Neuronal stem cell (in vitro differentiated cells): ENCODE measurements around the gene SCYGR1.
A peak's percentile ranks its signal among the peaks of the same experiment; 100 is the strongest.

Experiments
- DNase-seq: peaks from one replicate; pipeline ENCODE4 v3.0.0-alpha.2; 2013; ENCODE audit warnings: low spot score
- H2AFZ ChIP-seq: one replicate; pipeline ENCODE4 v1.6.1; 2013; ENCODE audit warnings: mild to moderate bottlenecking, low read length, inconsistent platforms
- H2AK5ac ChIP-seq: 2 replicates; pipeline ENCODE4 v1.6.1; 2013; ENCODE audit warnings: low read depth, mild to moderate bottlenecking, inconsistent platforms, low read length, moderate library complexity, mixed read lengths
- H2BK120ac ChIP-seq: 2 replicates; pipeline ENCODE4 v1.6.1; 2013; ENCODE audit warnings: low read depth, mild to moderate bottlenecking, inconsistent platforms, low read length, moderate library complexity, mixed read lengths
- H2BK12ac ChIP-seq: one replicate; pipeline ENCODE4 v1.6.1; 2013; ENCODE audit warnings: low read length, inconsistent platforms
- H2BK15ac ChIP-seq: 2 replicates; pipeline ENCODE4 v1.6.1; 2013; ENCODE audit warnings: mild to moderate bottlenecking, low read length, inconsistent platforms, mixed read lengths
- H2BK5ac ChIP-seq: one replicate; pipeline ENCODE4 v1.6.1; 2013; ENCODE audit warnings: inconsistent platforms, mild to moderate bottlenecking, low read length, moderate library complexity
- H3K14ac ChIP-seq: one replicate; pipeline ENCODE4 v1.6.1; 2013; ENCODE audit warnings: low read length, inconsistent platforms
- H3K18ac ChIP-seq: 2 replicates; pipeline ENCODE4 v1.6.1; 2013; ENCODE audit warnings: low read length, inconsistent platforms
- H3K23ac ChIP-seq: 2 replicates; pipeline ENCODE4 v1.6.1; 2013; ENCODE audit warnings: low read depth, mild to moderate bottlenecking, mixed read lengths, low read length, inconsistent platforms; ENCODE audit not compliant: poor library complexity
- H3K27ac ChIP-seq: replicated peaks from 3 replicates; pipeline ENCODE4 v1.5.1; 2013; ENCODE audit warnings: low read length, inconsistent platforms
- H3K27me3 ChIP-seq, 3 experiments: 2 replicates each; pipeline ENCODE4 v1.6.1; 2013; ENCODE audit warnings: low read length in 3 of 3, mild to moderate bottlenecking in 2 of 3, inconsistent platforms in 1 of 3, low read depth in 1 of 3, mixed read lengths in 1 of 3, moderate library complexity in 1 of 3; ENCODE audit not compliant: control insufficient read depth in 3 of 3, insufficient read depth in 3 of 3
- H3K36me3 ChIP-seq, 2 donors: replicated peaks in 1 of 2; 2 replicates each; pipeline ENCODE4 v1.6.1; 2013; ENCODE audit warnings: low read length in 2 of 2; ENCODE audit not compliant: control insufficient read depth in 2 of 2, insufficient read depth in 2 of 2
- H3K4ac ChIP-seq: 2 replicates; pipeline ENCODE4 v1.6.1; 2013; ENCODE audit warnings: inconsistent platforms, mild to moderate bottlenecking, low read length, moderate library complexity
- H3K4me1 ChIP-seq, 2 donors: 1 replicate in 1 of 2; 2 replicates in 1 of 2; pipeline ENCODE4 v1.6.1; 2013; ENCODE audit warnings: low read length in 2 of 2, low read depth in 1 of 2; ENCODE audit not compliant: control insufficient read depth in 2 of 2, insufficient read depth in 1 of 2
- H3K4me2 ChIP-seq: one replicate; pipeline ENCODE4 v1.6.1; 2013; ENCODE audit warnings: mild to moderate bottlenecking, low read length, inconsistent platforms; ENCODE audit not compliant: insufficient read depth, poor library complexity, severe bottlenecking
- H3K4me3 ChIP-seq, 2 donors: 2 replicates each; pipeline ENCODE4 v1.5.1; 2013; ENCODE audit warnings: low read length in 2 of 2, mild to moderate bottlenecking in 2 of 2, inconsistent platforms in 1 of 2, moderate library complexity in 1 of 2
- H3K79me1 ChIP-seq: one replicate; pipeline ENCODE4 v1.6.1; 2013; ENCODE audit warnings: low read depth, mild to moderate bottlenecking, inconsistent platforms, low read length, moderate library complexity
- H3K9ac ChIP-seq: one replicate; pipeline ENCODE4 v1.6.1; 2013; ENCODE audit warnings: mild to moderate bottlenecking, low read depth, low read length, inconsistent platforms; ENCODE audit not compliant: poor library complexity
- H3K9me3 ChIP-seq, 2 donors: replicated peaks in 1 of 2; 2 replicates each; pipeline versions ENCODE3 to v1.6.1; 2013; ENCODE audit warnings: low read length in 2 of 2, mild to moderate bottlenecking in 2 of 2, inconsistent platforms in 1 of 2, low read depth in 1 of 2, mixed read lengths in 1 of 2, moderate library complexity in 1 of 2; ENCODE audit not compliant: control insufficient read depth in 2 of 2, insufficient read depth in 1 of 2
- H4K8ac ChIP-seq: one replicate; pipeline ENCODE4 v1.6.1; 2013; ENCODE audit warnings: low read depth, mild to moderate bottlenecking, inconsistent platforms, low read length, moderate library complexity
- H4K91ac ChIP-seq: one replicate; pipeline ENCODE4 v1.6.1; 2013; ENCODE audit warnings: low read length, low read depth, mild to moderate bottlenecking, inconsistent platforms; ENCODE audit not compliant: poor library complexity
- WGBS, 2 donors: extraction: QIAGEN DNeasy Blood & Tissue Kit; methylation state at CpG; one replicate each; pipeline ENCODE4 v1.1.7; 2013; ENCODE audit warnings: missing lambda C conversion rate in 2 of 2, mixed read lengths in 1 of 2; ENCODE audit not compliant: insufficient read length in 2 of 2, insufficient replicate concordance in 1 of 2; ENCODE audit errors: extremely low coverage in 2 of 2; 5-methylcytosine and 5-hydroxymethylcytosine counted together

Gene SCYGR1

DNA sequence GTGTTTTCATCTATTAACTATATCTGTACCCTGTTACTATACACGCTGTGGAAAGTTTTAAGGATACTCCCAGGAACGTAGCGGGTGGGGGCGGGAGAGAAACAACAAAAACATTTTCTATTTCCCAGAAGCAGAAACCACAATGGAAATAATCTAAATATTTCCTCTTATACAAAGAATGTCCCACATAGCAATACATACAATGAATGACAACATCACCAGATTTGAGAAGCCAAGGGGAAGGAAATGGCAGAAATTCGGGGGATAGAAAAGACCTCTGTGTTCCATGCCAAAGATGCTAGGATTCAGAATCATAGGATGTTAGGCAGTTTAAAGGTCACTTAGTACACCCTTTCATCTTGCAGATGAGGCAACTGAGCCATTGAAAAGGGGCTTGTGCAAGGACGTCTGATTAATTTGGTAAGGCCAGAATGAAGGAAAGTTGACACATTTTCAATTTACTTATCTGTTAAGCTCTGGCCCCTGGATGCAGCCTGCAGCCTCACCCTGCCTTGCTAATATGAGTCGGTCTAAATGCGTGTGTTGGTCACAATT, 41.1 kb upstream of the SCYGR1 start:
- no peaks in the 10 kb centered on the region for H3K36me3 ChIP-seq
- no peak overlapping the region for H3K18ac ChIP-seq
- no peak overlapping the region for H4K91ac ChIP-seq
- no peak overlapping the region for H3K27ac ChIP-seq
- H3K23ac ChIP-seq, result no peak overlapping the region
- H3K4me1 ChIP-seq, result no peaks in the 10 kb centered on the region
- DNase-seq, result no peak
- H3K9ac ChIP-seq, result no peak overlapping the region
- no peak overlapping the region for H2BK12ac ChIP-seq
- no peak overlapping the region for H3K4me2 ChIP-seq
- no peak overlapping the region for H2BK120ac ChIP-seq
- no peak overlapping the region for H2AFZ ChIP-seq
- no peak overlapping the region for H2AK5ac ChIP-seq
- no peak overlapping the region for H3K4ac ChIP-seq
- H3K79me1 ChIP-seq, result peaks cover 2% of the 10 kb centered on the region
- no peak overlapping the region for H3K4me3 ChIP-seq
- WGBS, 2 donors, result no CpG with 5 or more reads among the region's 8 CpGs
- no peak overlapping the region for H2BK15ac ChIP-seq
- no peak overlapping the region for H4K8ac ChIP-seq
- peaks cover 0 to 7% of the 10 kb centered on the region in 2 donors for H3K9me3 ChIP-seq
- H3K27me3 ChIP-seq, result peaks cover 0 to 3% (median 0%) of the 10 kb centered on the region in 3 experiments
- H3K14ac ChIP-seq, result no peak overlapping the region
- H2BK5ac ChIP-seq, result no peak overlapping the region

DNA sequence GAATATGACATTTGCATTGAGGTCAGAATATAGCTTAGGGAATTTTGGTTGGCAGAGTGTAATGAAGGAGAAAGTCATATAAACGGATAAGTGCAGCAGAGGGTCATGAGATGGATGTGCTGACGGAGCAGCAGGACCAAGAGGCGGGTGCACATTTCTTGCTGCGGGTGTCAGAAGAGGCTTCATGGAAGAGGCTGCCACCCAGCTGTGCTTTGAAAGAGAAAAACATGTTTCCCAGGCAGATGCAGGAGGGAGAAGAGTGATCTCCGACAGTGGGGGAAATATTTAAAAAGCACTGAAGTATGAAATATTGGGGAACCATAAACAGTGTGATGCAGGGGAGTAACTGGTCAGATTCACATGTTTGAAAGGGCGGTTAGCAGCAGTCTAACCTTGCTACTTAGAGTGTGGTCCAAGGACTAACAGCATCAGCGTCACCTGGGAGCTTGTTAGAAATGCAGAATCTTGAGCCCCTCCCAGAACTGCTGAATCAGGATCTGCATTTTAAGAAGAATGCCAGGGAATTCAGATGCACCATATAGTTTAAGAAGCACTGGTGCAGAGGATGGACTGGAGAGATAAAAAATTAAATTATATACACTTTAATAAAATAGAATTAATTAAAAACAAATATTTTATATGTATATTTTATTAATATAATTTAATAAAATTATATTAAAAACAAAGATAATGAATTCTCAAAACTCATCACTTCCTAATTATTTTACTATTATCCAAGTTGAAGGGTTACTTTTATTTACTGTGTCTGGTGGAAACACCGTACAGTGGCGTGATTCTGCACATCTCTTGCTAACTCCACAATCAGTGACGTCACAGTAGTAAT, 36.1 kb upstream of the SCYGR1 start:
- Histone ChIP-seq H2AK5ac (no peak overlapping the region), H2BK5ac (no peak overlapping the region), H3K27me3 (no peaks in the 10 kb centered on the region), H3K36me3 (no peaks in the 10 kb centered on the region), H4K91ac (no peak overlapping the region), H3K4ac (no peak overlapping the region), H3K4me2 (no peak overlapping the region), H3K79me1 (no peaks in the 10 kb centered on the region), H2AFZ (peak overlapping the region; percentile 53), H3K4me1 (no peaks in the 10 kb centered on the region), H4K8ac (no peak overlapping the region), H3K18ac (no peak overlapping the region), H2BK15ac (no peak overlapping the region), H3K27ac (no peak overlapping the region), H2BK12ac (no peak overlapping the region), H3K4me3 (no peak overlapping the region), H3K14ac (no peak overlapping the region), H3K9me3 (no peaks in the 10 kb centered on the region), H3K23ac (no peak overlapping the region), H3K9ac (no peak overlapping the region), H2BK120ac (no peak overlapping the region)
- WGBS, 2 donors, result no CpG with 5 or more reads among the region's 10 CpGs
- DNase-seq, result no peak

DNA sequence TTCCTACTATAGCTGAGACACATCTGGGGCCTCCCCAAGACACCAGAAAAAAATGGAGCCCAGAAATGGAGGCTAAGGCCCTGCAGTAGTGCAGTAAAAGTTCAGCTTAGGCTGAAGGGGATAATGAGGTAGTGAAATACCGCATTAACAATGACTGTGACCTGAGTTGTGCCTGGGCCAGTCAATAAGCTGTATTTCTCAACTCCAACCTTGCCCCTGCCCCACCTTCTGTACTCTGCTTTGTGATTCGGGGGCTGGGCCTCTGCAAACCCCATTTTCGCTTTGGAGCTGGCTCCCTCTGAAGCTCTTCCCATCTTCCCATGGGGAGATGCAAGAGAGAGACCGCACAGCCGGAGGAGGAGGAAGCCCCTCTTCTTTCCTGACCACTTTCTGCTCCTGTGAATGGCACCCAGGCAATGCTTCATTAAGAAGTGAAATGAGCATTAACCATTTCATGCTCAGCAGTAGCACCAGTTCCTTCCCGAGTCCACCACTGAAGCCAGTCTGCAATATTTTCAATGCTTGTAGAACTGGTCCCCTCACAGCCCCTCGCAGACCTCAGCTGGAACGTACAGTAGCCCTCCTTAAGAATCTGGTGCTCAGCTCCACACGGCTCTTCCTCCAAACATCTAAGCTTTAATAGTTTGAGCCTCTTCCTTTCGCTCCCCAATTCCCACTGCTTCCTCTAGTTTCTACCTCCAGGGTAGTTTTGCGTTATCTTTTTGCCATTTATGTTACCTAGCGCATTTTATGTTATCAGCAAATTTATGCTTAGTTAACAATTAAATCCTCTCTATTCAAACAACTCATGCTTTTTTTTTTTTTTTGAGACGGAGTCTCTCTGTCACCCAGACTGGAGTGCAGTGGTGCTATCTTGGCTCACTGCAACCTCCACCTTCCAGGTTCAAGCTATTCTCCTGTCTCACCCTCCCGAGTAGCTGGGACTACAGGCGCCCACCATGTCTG, 32.6 kb upstream of the SCYGR1 start:
- Histone ChIP-seq H3K79me1 (no peaks in the 10 kb centered on the region), H3K4ac (no peak overlapping the region), H3K9ac (no peak overlapping the region), H2BK120ac (no peak overlapping the region), H3K36me3 (no peaks in the 10 kb centered on the region), H3K9me3 (no peaks in the 10 kb centered on the region), H3K18ac (no peak overlapping the region), H2AFZ (no peak overlapping the region), H3K4me2 (no peak overlapping the region), H4K8ac (no peak overlapping the region), H2BK15ac (no peak overlapping the region), H2AK5ac (no peak overlapping the region), H3K27me3 (no peaks in the 10 kb centered on the region), H2BK5ac (no peak overlapping the region), H4K91ac (no peak overlapping the region), H2BK12ac (no peak overlapping the region), H3K4me1 (no peaks in the 10 kb centered on the region), H3K23ac (no peak overlapping the region), H3K4me3 (no peak overlapping the region), H3K14ac (no peak overlapping the region), H3K27ac (no peak overlapping the region)
- no peak for DNase-seq
- no CpG with 5 or more reads among the region's 15 CpGs for WGBS, 2 donors

DNA sequence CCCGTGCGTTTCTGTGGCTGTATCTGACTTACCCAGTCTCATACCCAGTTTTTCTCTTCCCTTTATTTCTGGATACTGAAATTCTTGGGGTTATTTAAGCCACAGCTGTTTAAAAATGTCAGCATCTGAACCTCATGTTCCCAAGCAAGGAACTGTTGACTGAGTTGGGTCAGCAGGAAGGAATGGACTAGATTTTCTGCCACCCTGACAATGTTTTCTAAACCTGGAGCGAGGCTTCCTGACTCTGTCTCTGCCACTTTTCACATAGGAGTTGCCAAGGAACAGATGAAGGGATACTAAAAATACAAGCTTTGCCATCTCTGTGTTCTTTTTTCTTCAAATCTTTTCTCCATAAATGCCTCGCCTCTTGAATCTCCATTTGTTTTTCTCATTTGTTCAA, 29.0 kb upstream of the SCYGR1 start:
- Histone ChIP-seq H2AFZ (no peak overlapping the region), H3K4me3 (no peak overlapping the region), H3K4ac (no peak overlapping the region), H2BK12ac (no peak overlapping the region), H3K4me1 (no peaks in the 10 kb centered on the region), H3K27ac (no peak overlapping the region), H3K36me3 (no peaks in the 10 kb centered on the region), H2BK5ac (no peak overlapping the region), H3K9me3 (no peaks in the 10 kb centered on the region), H3K9ac (no peak overlapping the region), H3K27me3 (no peaks in the 10 kb centered on the region), H3K79me1 (no peaks in the 10 kb centered on the region), H2BK120ac (no peak overlapping the region), H2AK5ac (no peak overlapping the region), H4K8ac (no peak overlapping the region), H4K91ac (no peak overlapping the region), H3K14ac (no peak overlapping the region), H3K4me2 (no peak overlapping the region), H2BK15ac (no peak overlapping the region), H3K23ac (no peak overlapping the region), H3K18ac (no peak overlapping the region)
- no peak for DNase-seq
- no CpG with 5 or more reads among the region's 4 CpGs for WGBS, 2 donors
